Epithelial cell of prostate (primary cell): ENCODE results near the gene C2CD4C.
"Not testable (repeated sequence)": the region's sequence is repeated elsewhere in the genome, so short reads cannot be mapped to it uniquely, and the experiment has no call there.

Source experiments
- DNase-seq: peaks from one replicate; pipeline ENCODE4 v3.0.0-alpha.2; 2011; ENCODE audit warnings: low read depth, low spot score
- H3K27ac ChIP-seq: fragments of 450-650 bp; 2 replicates; pipeline ENCODE4 v1.5.1; 2017; ENCODE audit warnings: mild to moderate bottlenecking

The C2CD4C gene

GRCh38 chr19:370641-371330 lies 38.2 kb downstream of the C2CD4C start:
- no peak overlapping the region for H3K27ac ChIP-seq
- DNase-seq, result no peak

- H3K27ac ChIP-seq, result no peak overlapping the region
- no peak for DNase-seq
These were observed 39.1 kb downstream of the C2CD4C start for GRCh38 chr19:369876-370275.

- no peak overlapping the region for H3K27ac ChIP-seq
- DNase-seq, result no peak
These were observed 39.7 kb downstream of the C2CD4C start for GRCh38 chr19:369256-369655.

GRCh38 chr19:368630-369024 lies 40.3 kb downstream of the C2CD4C start:
- H3K27ac ChIP-seq, result no peak overlapping the region
- DNase-seq, result no peak

GRCh38 chr19:367963-368629 lies 40.9 kb downstream of the C2CD4C start:
- no peak overlapping the region for H3K27ac ChIP-seq
- no peak for DNase-seq

GRCh38 chr19:367561-367960 lies 41.4 kb downstream of the C2CD4C start:
- DNase-seq, result no peak
- no peak overlapping the region for H3K27ac ChIP-seq

GRCh38 chr19:366951-367350 lies 42.0 kb downstream of the C2CD4C start:
- no peak for DNase-seq
- H3K27ac ChIP-seq, result no peak overlapping the region

GRCh38 chr19:366205-366783 lies 42.7 kb downstream of the C2CD4C start:
- DNase-seq, result no peak
- H3K27ac ChIP-seq, result no peak overlapping the region

GRCh38 chr19:364496-365287 lies 44.3 kb downstream of the C2CD4C start:
- DNase-seq, result no peak
- H3K27ac ChIP-seq, result no peak overlapping the region

GRCh38 chr19:362683-363082 lies 46.3 kb downstream of the C2CD4C start:
- H3K27ac ChIP-seq, result no peak overlapping the region
- no peak for DNase-seq

GRCh38 chr19:362154-362553 lies 46.8 kb downstream of the C2CD4C start:
- H3K27ac ChIP-seq, result no peak overlapping the region
- no peak for DNase-seq

- no peak for DNase-seq
These were observed 49.4 kb downstream of the C2CD4C start for GRCh38 chr19:359653-359925.

GRCh38 chr19:355536-355935 lies 53.4 kb downstream of the C2CD4C start:
- not testable (repeated sequence) for DNase-seq, H3K27ac ChIP-seq

More at GRCh38 chr19:359653-359925, 49.4 kb downstream of the C2CD4C start:
- no peak overlapping the region for H3K27ac ChIP-seq
